NCI-H2081 treated with DMSO at 0.1 percent for 48 hours (cell line): ENCODE results near the gene ST8SIA5.

Source experiments
- DNase-seq: peaks from one replicate; lab custom pipeline; 2025; lab: John Stamatoyannopoulos, UW

The ST8SIA5 gene

GRCh38 chr18:46706968-46707367 is 49.9 kb downstream of the ST8SIA5 start:
- no peak for DNase-seq

GRCh38 chr18:46705521-46705920 is 51.3 kb downstream of the ST8SIA5 start:
- no peak for DNase-seq

- DNase-seq, result no peak
Measured at GRCh38 chr18:46704816-46705215, 52.0 kb downstream of the ST8SIA5 start.

GRCh38 chr18:46704189-46704588 is 52.7 kb downstream of the ST8SIA5 start:
- DNase-seq, result no peak

- no peak for DNase-seq
Measured at GRCh38 chr18:46702471-46702870, 54.4 kb downstream of the ST8SIA5 start.

- no peak for DNase-seq
Measured at GRCh38 chr18:46700066-46700824, 56.6 kb downstream of the ST8SIA5 start.

- DNase-seq, result no peak
Measured at GRCh38 chr18:46696702-46697101, 60.2 kb downstream of the ST8SIA5 start.

- DNase-seq, result no peak
Measured at GRCh38 chr18:46696268-46696667, 60.6 kb downstream of the ST8SIA5 start.

- DNase-seq, result no peak
Measured at GRCh38 chr18:46693996-46694395, 62.9 kb downstream of the ST8SIA5 start.

GRCh38 chr18:46688853-46689525 is 67.9 kb downstream of the ST8SIA5 start:
- no peak for DNase-seq

- no peak for DNase-seq
Measured at GRCh38 chr18:46686186-46686585, 70.7 kb downstream of the ST8SIA5 start.

- DNase-seq, result no peak
Measured at GRCh38 chr18:46683252-46683651, 73.6 kb downstream of the ST8SIA5 start.

GRCh38 chr18:46680784-46681695 is 75.8 kb downstream of the ST8SIA5 start:
- DNase-seq, result no peak

- no peak for DNase-seq
Measured at GRCh38 chr18:46679846-46680598, 76.8 kb downstream of the ST8SIA5 start.

GRCh38 chr18:46678785-46679399 is 78.0 kb downstream of the ST8SIA5 start:
- no peak for DNase-seq

- no peak for DNase-seq
Measured at GRCh38 chr18:46678041-46678440, 78.8 kb downstream of the ST8SIA5 start.

GRCh38 chr18:46677611-46678010 is 79.2 kb downstream of the ST8SIA5 start:
- DNase-seq, result no peak

- DNase-seq, result no peak
Measured at GRCh38 chr18:46676182-46676835, 80.5 kb downstream of the ST8SIA5 start.

- DNase-seq, result no peak
Measured at GRCh38 chr18:46675112-46675511, 81.7 kb downstream of the ST8SIA5 start.

- DNase-seq, result no peak
Measured at GRCh38 chr18:46672062-46672970, 84.5 kb downstream of the ST8SIA5 start.
